Keratinocyte (primary cell): ENCODE data around the gene ANKMY1. TPM values are rescaled to one million over a fixed set of nuclear protein-coding genes. Genes with fewer than 3 reads are reported as not detected.

Experiments
- DNase-seq: peaks from one replicate; pipeline ENCODE4 v3.0.0-alpha.2; 2011; ENCODE audit warnings: low read depth, missing footprints, low spot score
- FAIRE-seq: peaks from 2 replicates; lab custom pipeline; 2011; peaks lifted over from hg19 to GRCh38; lab: Jason Lieb, UNC
- H2AFZ ChIP-seq: 2 replicates; pipeline ENCODE4 v1.6.0; 2012; ENCODE audit warnings: low read length, control low read depth, inconsistent platforms; ENCODE audit not compliant: control insufficient read depth
- H3K27ac ChIP-seq: 2 replicates; pipeline ENCODE4 v1.5.1; 2011; ENCODE audit warnings: low read length; ENCODE audit not compliant: control insufficient read depth, insufficient read depth
- H3K27me3 ChIP-seq: 3 replicates; pipeline ENCODE4 v1.6.0; 2011; ENCODE audit warnings: low read length; ENCODE audit not compliant: control insufficient read depth, insufficient read depth; ENCODE audit errors: extremely low read depth
- H3K36me3 ChIP-seq, 2 experiments: 2 replicates in 1 of 2; 3 replicates in 1 of 2; pipeline ENCODE4 v1.5.1; 2011; ENCODE audit warnings: low read length in 2 of 2, mild to moderate bottlenecking in 1 of 2; ENCODE audit not compliant: control insufficient read depth in 2 of 2, insufficient read depth in 2 of 2; ENCODE audit errors: extremely low read depth in 1 of 2
- H3K4me1 ChIP-seq: 3 replicates; pipeline ENCODE4 v1.5.1; 2011; ENCODE audit warnings: low read length; ENCODE audit not compliant: control insufficient read depth, insufficient read depth; ENCODE audit errors: extremely low read depth
- H3K4me2 ChIP-seq: 3 replicates; pipeline ENCODE4 v1.6.0; 2011; ENCODE audit warnings: low read depth, low read length; ENCODE audit not compliant: control insufficient read depth, insufficient read depth; ENCODE audit errors: extremely low read depth
- H3K4me3 ChIP-seq, 3 experiments: fragments of 200-600 bp in 1 of 3; sonication (generic) in 1 of 3; 2 replicates in 2 of 3; 3 replicates in 1 of 3; pipeline ENCODE4 v1.5.1; 2011 to 2016; ENCODE audit warnings: low read length in 3 of 3, mild to moderate bottlenecking in 3 of 3, control low read depth in 2 of 3, inconsistent platforms in 1 of 3, low read depth in 1 of 3, mixed read lengths in 1 of 3, mixed run types in 1 of 3, moderate library complexity in 1 of 3; ENCODE audit not compliant: control insufficient read depth in 2 of 3, insufficient read depth in 2 of 3; ENCODE audit errors: extremely low read depth in 1 of 3
- H3K79me2 ChIP-seq: 2 replicates; pipeline ENCODE4 v1.6.0; 2012; ENCODE audit warnings: low read length; ENCODE audit not compliant: control insufficient read depth, insufficient read depth
- H3K9ac ChIP-seq: 3 replicates; pipeline ENCODE4 v1.6.0; 2011; ENCODE audit warnings: low read length; ENCODE audit not compliant: control insufficient read depth, insufficient read depth; ENCODE audit errors: extremely low read depth
- H3K9me1 ChIP-seq: 3 replicates; pipeline ENCODE4 v1.6.0; 2011; ENCODE audit warnings: low read length; ENCODE audit not compliant: control insufficient read depth, insufficient read depth; ENCODE audit errors: extremely low read depth
- H3K9me3 ChIP-seq: 2 replicates; pipeline ENCODE4 v1.5.1; 2012; ENCODE audit warnings: low read depth, low read length; ENCODE audit not compliant: control insufficient read depth
- H4K20me1 ChIP-seq: 3 replicates; pipeline ENCODE4 v1.6.0; 2011; ENCODE audit warnings: low read length; ENCODE audit not compliant: control insufficient read depth, insufficient read depth; ENCODE audit errors: extremely low read depth
- CTCF ChIP-seq, 3 experiments: IDR thresholded peaks in 1 of 3; conservative IDR thresholded peaks in 1 of 3; optimal IDR thresholded peaks in 1 of 3; 2 replicates in 2 of 3; 3 replicates in 1 of 3; pipeline versions ENCODE3 to v1.5.1; 2011; ENCODE audit warnings: low read length in 3 of 3, mild to moderate bottlenecking in 3 of 3, moderate library complexity in 2 of 3, control low read depth in 1 of 3, inconsistent platforms in 1 of 3; ENCODE audit not compliant: insufficient read depth in 2 of 3; ENCODE audit errors: extremely low read depth in 1 of 3
- EZH2 ChIP-seq: IDR thresholded peaks from one replicate; pipeline ENCODE4 v1.6.1; 2012; ENCODE audit warnings: inconsistent platforms, mild to moderate bottlenecking, low read length, moderate library complexity
- dilution Hi-C: fragments of 300-500 bp; cut with MboI; formaldehyde crosslinking; loops from one replicate; pipeline ENCODE4 v1.7.0; 2020; ENCODE audit warnings: low sequenced_read_pairs; ENCODE audit not compliant: extremely low pct_ligation_motif_present
- polyA plus RNA-seq, 5 experiments: library from polyadenylated mRNA; depleted of rRNA in 3 of 5; stranded (reverse) in 3 of 5; stranded (forward) in 1 of 5; unstranded in 1 of 5; fragments of >200 nt; gene quantifications; 1 replicate in 1 of 5; 2 replicates in 3 of 5; 3 replicates in 1 of 5; pipeline versions ENCODE4 v1.2.1 to v1.2.3, GENCODE V29; 2011 to 2012; ENCODE audit warnings: missing spikeins in 2 of 5, low read depth in 1 of 5, low replicate concordance in 1 of 5

The ANKMY1 gene
- polyA plus RNA-seq, 1 donor (not counting 4 experiments of a cell fraction or from before 2014, with no cell fraction given), result 3.3 TPM

DNA sequence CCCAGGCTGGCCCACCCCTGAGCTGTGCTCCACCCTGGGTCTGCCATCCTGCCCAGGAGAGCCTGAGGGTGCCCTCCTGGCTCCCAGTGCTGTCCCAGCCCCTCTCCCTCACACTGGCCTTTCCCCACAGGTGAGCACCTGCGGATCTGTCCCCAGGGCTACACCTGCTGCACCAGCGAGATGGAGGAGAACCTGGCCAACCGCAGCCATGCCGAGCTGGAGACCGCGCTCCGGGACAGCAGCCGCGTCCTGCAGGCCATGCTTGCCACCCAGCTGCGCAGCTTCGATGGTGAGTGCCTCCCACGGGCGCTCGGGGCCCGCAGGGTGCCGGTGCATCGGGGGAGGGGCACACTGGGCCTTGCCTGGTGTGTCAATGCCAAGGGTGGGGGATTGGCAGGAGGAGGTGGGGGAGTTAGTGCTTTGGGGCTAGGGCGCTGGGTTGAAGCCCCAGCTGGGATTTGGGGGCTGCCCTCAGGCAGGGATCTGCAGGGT lies 98.8 kb downstream of the ANKMY1 start:
- no peak for DNase-seq
- Histone ChIP-seq H3K27ac (no peak overlapping the region), H4K20me1 (peaks cover 34% of the 10 kb centered on the region), H3K9me1 (peaks cover under 1% of the 10 kb centered on the region), H3K36me3 (peaks cover 14 to 23% of the 10 kb centered on the region in 2 experiments), H2AFZ (no peak overlapping the region), H3K4me3 (no peak overlapping the region), H3K79me2 (peaks cover 22% of the 10 kb centered on the region), H3K4me2 (no peak overlapping the region), H3K9me3 (no peaks in the 10 kb centered on the region), H3K4me1 (peaks cover 11% of the 10 kb centered on the region), H3K9ac (no peak overlapping the region), H3K27me3 (peaks cover 5% of the 10 kb centered on the region)
- TF ChIP-seq CTCF (optimal IDR thresholded peaks at IDR 0.05 in 1 of 3, IDR thresholded peaks at IDR 0.05 in 1 of 3, conservative IDR thresholded peaks at IDR 0.05 in 1 of 3; ENCODE audit: extremely low read depth in 1 of 3, insufficient read depth in 2 of 3, low read length in 3 of 3) (no peak), EZH2 (no peak)
- no peak for FAIRE-seq
- dilution Hi-C loops, result no loop called here

DNA sequence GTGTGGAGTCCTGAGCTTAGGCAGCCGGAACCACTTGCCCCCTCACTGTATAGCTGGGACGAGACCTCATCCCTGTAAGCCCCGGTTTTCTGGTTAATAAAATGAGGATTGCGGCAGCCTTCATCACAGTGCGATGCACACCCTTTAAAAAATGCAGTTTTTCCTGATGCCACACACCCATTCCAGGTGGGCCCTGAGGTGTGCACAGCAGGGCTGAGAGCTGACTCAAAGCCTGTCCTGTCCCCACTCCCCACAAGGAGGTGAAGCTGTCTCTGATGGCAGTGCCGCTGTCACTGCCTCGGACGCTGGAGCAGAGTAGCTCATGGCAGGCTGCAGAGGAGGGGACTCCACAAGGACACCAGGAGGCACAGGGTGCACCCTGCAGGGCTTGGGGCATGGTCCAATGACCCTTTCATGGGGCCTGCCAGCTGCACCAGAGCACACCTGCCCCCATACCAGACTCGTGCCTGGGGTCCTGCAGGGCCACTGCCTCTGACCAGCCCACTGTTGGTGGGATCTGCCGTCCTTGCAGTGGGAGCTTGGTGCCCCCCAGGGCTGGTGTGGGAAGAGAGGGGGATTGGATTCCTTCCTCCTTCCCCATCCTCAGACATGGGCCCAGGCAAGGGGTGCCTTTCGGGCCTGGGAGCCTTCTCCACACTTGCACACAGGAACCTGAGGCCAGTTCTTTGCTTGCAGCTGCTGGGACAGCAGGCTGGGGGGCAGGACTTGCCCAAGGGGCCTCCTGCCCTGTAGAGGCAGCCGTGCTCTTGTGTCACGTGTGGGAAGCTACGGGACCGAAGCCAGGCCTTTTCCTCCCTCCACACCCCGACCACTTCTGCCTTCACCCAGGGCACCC lies 99.5 kb downstream of the ANKMY1 start:
- no peak overlapping the region for H3K4me3 ChIP-seq
- H3K4me2 ChIP-seq, result no peak overlapping the region
- H4K20me1 ChIP-seq, result peaks cover 34% of the 10 kb centered on the region
- TF ChIP-seq CTCF (optimal IDR thresholded peaks at IDR 0.05 in 1 of 3, IDR thresholded peaks at IDR 0.05 in 1 of 3, conservative IDR thresholded peaks at IDR 0.05 in 1 of 3; ENCODE audit: extremely low read depth in 1 of 3, insufficient read depth in 2 of 3, low read length in 3 of 3) (no peak), EZH2 (no peak)
- peaks cover 22% of the 10 kb centered on the region for H3K79me2 ChIP-seq
- FAIRE-seq, result no peak
- dilution Hi-C loops, result no loop called here
- no peaks in the 10 kb centered on the region for H3K9me1 ChIP-seq
- H3K27ac ChIP-seq, result no peak overlapping the region
- H3K36me3 ChIP-seq, result peaks cover 8 to 17% of the 10 kb centered on the region in 2 experiments
- no peak overlapping the region for H2AFZ ChIP-seq
- no peaks in the 10 kb centered on the region for H3K9me3 ChIP-seq
- peaks cover 5% of the 10 kb centered on the region for H3K27me3 ChIP-seq
- no peak overlapping the region for H3K9ac ChIP-seq
- DNase-seq, result no peak
- H3K4me1 ChIP-seq, result peaks cover 11% of the 10 kb centered on the region
